ENCODE results near the gene SLAIN2. TPM values are rescaled to one million over a fixed set of nuclear protein-coding genes. Genes with fewer than 3 reads are reported as not detected.
"Not testable (repeated sequence)": the region's sequence is repeated elsewhere in the genome, so short reads cannot be mapped to it uniquely, and the experiment has no call there.

The SLAIN2 gene
- total RNA-seq (2014; rRNA removed; shearing (Covaris generic)), result 38.1 and 41.7 TPM in 2 replicates

DNA sequence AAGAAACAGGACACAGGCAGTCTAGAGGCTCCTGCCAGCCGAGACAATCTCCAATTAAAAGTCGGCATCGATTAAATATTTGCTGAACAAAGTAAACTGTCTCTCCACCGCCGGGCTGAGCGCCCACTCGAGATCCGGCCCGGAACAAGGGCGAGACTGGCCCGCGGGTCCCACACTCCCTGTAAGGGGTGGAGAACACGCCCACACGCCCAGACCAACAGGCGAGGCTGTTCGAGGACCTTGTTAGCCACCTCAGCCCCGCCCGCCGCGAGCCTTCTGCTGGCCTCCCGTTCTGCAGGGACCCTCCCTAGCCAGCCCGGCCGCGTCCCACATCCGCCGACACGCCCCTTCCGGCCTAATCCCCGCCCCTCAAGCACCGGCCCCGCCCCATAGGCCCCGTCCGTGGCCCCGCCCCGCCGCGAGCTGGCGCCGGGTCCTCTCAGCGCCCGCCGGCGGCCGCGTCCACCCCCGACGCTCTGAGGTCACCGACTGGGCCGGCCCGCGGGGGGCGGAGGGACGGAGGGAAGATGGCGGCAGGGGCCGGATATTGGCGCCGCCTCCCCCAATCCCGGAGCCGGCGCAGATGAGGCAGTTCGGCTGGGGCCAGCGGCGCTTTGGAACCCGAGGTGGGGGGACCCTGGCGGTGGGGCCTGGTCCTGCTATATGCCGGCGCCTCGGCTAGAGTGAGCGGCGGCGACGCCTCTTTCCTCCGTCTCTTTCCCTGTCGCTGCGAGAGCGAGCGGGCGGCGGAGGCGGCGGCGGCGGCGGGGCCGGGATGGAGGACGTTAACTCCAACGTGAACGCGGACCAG, at the start of gene SLAIN2:
Gene SLAIN2, plus strand, starts transcription at position 565 of the 811 bp plus-strand sequence. Its CDS starts 211 bp downstream, at position 776.
- peak; percentile 92 for DNase-seq (ENCODE audit: low spot score)

DNA sequence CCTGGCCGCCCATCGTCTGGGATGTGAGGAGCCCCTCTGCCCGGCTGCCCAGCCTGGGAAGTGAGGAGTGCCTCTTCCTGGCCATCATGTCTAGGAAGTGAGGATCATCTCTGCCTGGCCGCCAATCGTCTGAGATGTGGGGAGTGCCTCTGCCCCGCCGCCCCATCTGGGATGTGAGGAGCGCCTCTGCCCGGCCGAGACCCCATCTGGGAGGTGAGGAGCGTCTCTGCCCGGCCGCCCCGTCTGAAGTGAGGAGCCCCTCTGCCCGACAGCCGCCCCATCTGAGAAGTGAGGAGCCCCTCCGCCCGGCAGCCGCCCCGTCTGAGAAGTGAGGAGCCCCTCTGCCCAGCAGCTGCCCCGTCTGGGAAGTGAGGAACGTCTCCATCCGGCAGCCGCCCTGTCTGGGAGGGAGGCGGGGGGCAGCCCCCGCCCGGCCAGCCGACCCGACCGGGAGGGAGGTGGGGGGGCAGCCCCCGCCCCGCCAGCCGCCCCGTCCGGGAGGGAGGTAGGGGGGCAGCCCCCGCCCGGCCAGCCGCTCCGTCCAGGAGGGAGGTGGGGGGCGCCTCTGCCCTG, 49.0 kb upstream of the SLAIN2 start:
- DNase-seq (ENCODE audit: low spot score), result not testable (repeated sequence)

DNA sequence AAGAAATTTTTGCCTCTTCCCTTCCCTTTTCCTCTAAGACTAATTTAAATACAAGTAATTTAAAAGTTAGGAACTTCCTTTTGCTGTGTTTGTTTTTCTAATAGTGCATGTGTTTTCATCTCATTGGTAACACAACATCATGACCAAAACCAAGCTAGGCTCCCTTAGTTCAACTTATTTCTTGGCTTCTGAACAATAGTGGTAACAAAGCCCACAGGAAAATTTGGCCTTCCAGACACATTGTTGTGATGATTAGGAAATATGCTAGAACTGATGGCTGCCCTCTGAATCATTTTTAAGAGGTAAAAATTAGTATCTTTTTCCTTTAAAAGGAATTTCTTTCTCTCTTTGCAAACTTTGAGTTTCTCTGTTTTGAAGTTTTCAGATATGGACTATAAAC, 46.2 kb upstream of the SLAIN2 start:
- DNase-seq (ENCODE audit: low spot score), result no peak

DNA sequence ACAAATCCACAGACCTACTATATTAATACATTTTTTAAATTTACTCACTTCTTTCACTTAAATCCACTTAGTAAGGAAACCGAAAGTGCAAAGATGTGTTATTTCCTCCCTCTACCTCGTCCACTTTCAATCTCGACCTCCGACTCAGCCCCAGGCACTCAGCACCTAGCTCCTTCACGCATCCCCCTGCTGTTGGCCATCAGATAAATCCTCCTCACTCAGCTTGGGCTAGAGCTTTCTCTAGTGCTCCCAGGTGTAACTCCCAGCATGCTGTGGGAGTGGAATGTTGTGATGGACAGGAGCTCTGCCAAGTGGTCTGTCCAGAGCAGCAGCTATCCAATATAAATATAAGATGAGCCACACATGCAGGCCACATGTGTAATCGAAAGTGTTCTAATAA, 45.0 kb upstream of the SLAIN2 start:
- DNase-seq (ENCODE audit: low spot score), result no peak

DNA sequence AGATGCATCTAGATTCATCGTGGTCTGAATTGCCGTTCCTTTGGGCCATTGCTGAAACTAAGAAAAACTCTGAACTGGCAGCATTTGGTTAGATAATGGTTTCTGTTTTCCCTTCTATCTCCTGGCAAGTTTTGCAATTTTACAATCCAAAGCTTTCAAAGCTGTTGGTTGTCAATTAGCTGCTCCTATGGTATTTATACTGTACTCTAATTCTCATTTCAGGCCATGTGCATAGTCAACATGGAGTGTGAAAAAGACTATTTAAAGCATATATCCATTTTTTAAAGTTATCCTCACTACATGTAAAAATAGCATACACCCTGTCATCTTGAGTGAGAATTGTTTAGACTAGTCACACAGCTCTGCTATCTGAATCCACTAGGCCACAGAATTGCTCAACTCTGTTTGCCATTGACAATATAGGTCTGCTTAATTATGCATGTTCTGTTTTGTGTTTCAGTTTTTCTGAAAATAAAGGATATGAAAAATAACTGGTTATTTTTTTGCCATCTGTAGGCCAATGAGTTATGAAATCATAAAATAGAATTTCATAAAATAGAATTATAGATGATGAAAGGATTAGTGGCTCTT, 44.0 kb upstream of the SLAIN2 start:
- DNase-seq (ENCODE audit: low spot score), result no peak

DNA sequence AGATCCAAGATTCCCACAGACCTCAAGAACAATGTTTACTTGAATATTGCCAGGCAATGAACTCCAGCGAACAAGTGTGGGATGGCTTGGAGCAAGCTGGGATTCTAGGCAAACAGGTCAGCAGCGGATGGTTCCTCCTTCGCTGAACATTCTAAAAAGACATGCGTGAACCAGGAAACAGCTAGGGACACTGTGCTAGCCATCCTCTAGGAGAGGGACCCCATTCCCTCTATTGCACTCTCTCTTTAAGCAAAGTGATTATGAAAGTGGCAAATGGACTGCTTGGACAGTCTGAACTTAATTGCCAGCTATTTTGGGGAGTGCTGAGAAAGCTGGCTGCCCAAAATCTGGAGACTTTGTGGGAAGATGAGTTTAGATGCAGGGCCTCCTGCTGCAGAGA, 41.8 kb upstream of the SLAIN2 start:
- DNase-seq (ENCODE audit: low spot score), result no peak

DNA sequence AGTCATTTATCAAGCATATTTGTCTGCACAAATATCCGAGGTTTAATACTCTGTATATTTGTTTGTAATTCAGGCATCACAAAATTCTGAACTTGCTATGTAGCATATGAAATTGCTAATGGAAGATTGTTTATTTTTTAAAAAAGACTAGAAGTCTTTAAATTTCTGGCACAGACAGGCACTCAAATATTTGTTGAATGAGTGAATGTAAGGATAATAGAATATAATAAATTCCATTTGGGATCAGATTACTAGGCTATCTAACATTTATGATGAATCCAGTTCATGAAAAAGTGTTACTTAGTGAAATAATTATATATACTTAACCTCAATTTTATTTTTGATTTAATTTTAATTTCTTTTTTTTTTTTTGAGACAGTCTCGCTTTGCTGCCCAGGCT, 41.3 kb upstream of the SLAIN2 start:
- no peak for DNase-seq (ENCODE audit: low spot score)

DNA sequence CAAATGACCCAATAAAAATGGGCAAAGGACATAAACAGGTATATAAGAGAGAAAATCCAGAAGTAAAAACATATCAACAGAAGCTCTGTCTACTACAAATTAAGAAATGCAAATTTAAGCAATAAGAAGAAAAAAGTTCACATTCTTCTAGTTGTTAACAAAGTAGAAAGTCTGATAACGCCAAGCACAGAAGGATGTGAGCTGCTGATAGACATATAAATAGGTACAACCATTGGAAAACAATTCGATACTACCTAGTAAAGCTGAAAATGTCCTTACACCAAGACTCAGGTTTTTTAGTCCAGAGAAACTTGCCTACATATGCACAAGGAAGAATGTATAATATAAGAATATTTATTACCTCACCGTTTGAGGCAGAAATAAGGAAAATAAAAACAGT, 35.8 kb upstream of the SLAIN2 start:
- no peak for DNase-seq (ENCODE audit: low spot score)

DNA sequence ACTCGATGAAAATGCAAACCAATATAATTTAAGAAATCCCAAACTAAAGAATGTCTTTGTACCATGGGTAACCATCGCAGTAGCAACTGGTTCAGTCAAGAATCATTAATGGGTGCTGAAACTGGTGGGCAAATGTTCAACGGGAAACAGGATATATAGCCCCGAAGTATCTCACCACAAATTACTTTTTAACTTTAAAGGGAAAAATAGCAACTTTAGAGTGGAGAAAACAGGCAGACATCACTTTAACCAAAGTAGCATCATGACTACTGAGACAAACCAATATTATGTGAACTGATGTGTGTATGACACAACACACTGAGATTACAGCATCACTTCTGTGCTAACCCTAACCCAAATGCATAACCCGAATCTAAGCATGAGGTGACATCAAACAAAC, 33.8 kb upstream of the SLAIN2 start:
- no peak for DNase-seq (ENCODE audit: low spot score)

DNA sequence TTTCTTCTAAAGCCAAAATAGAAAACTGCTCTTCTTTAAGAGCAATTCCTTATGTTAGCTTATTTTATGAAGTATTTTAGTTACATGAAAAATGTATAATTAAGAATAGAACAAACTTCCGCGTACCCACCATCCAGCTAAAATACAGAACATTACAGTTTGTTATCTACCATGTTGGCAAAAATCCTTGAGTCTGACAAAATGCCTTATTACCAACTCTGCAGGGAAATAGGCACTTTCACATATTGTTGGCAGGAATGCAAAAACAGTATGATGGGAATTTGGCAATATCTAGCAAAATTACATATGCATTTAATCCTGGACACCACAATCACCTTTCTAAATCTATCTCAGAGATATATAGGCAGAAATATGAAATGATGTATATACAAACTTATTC, 32.4 kb upstream of the SLAIN2 start:
- no peak for DNase-seq (ENCODE audit: low spot score)

DNA sequence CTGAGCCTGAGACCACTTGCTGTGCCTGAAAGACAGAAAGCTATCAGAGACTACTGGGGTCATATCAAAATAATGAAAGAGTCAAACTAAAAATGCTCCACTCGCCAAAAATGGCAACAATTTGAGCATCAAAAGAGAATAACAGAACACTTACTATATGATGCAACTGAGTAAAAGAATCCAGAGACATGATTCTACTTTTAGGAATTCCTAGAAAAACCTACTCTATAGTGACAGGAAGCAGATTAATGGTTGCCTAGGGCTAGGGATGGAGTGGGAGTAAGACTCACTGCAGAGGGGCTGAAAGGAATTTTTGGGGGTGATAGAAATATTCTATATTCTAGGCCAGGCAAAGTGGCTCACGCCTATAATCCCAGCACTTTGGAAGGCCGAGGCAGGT, 29.4 kb upstream of the SLAIN2 start:
- no peak for DNase-seq (ENCODE audit: low spot score)

DNA sequence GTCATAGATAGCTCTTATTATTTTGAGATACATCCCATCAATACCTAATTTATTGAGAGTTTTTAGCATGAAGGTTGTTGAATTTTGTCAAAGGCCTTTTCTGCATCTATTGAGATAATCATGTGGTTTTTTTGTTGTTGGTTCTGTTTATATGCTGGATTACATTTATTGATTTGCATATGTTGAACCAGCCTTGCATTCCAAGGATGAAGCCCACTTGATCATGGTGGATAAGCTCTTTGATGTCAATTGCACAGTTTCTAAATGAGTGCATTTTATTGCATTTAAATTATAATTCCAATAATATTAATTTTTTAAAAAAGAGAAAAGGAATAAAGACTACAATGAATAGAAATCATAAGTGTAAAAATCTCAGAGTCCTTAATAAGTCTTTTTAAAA, 26.6 kb upstream of the SLAIN2 start:
- not testable (repeated sequence) for DNase-seq (ENCODE audit: low spot score)

DNA sequence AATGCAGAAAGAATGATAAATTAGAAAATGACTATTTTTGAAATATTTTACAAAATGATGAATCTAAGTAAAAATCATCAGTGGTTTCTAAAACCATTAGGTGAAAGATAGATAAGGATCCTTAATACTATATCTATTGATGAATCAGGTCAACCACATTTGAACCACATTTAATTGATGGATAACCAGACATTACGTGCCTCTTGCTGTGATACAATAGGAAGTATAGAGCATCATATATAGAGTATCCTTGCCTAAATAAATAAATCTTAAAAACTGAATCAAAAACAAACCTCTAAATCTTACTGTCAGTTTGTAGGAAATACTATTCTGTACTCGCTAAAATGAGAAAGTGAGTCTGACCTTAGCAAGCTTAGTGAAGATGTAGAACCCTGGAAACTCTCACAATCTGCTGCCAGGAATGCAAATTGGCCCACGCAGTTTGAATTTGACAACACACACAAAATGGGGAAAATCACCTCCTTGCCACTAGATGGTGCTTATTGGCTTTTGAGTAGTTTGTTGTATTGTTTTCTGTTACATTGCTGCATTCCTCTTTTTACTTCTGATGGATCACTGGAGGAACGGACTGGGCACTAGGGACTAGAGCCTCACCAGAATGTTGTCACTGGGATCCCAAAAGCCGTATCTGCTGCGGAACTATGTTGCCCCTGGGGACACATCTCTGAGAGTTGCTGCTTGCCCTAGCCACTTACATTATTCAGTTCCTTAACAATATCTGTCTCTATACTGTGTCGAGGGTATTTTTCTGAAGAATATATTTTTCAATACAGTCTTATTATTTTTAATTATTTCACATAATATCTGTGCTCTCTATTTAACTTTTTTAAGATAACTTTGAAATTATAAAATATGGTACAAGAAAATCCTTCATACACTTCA, 25.4 kb upstream of the SLAIN2 start:
- DNase-seq (ENCODE audit: low spot score), result peak; percentile 42

DNA sequence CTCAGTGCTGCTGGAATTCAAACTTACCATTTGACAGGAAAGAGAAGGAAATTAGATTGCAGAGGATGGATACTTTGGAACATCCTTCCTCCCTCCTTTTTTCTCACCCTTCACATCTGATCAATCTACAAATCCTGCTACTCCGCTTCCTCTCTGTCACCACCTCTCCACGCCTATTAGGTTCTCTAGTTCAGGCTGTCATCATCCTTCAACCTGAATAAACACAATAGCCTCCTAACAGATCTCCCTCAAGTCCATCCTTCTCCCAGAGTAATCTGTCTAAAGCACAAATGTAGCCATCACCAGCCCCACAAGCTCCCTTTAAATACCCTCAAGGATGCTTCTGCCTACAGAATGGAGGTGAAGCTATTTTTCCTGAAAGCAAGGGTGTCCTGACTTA, 20.0 kb upstream of the SLAIN2 start:
- DNase-seq (ENCODE audit: low spot score), result no peak

DNA sequence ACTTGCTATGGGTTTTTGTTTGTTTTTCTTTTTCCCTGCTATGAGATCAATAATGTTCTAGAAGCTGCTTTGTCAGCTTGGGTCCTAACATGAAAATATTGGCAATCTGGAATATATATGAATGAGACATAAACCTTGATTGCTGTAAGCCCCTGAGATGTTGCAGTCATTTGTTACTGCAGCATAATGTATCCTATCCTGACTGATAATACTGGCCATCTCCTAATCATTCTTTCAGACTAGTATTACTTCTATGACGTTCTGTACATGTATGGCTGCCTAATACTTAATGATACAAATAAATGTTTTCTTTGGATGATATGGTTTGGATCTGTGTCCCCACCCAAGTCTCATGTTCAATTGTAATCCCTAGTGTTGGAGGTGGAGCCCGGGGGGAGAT, 19.3 kb upstream of the SLAIN2 start:
- DNase-seq (ENCODE audit: low spot score), result no peak

DNA sequence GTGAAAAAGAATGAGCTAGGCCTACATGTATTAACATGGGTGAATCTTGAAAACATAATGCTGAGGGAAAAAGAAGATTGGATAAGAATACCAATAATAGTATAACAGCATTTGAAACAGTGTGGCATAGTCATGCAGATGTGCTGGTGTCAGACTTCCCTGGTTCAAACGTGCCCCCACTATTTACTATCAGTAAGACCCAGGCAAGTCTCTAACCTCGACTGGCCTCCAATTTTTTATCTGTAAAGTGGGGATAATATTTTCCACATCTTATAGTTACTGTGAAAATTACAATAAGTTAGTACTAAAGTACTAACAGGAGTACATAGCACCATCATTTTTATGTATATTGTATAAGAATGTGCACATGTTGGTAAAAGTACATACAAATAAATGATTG, 17.0 kb upstream of the SLAIN2 start:
- no peak for DNase-seq (ENCODE audit: low spot score)

DNA sequence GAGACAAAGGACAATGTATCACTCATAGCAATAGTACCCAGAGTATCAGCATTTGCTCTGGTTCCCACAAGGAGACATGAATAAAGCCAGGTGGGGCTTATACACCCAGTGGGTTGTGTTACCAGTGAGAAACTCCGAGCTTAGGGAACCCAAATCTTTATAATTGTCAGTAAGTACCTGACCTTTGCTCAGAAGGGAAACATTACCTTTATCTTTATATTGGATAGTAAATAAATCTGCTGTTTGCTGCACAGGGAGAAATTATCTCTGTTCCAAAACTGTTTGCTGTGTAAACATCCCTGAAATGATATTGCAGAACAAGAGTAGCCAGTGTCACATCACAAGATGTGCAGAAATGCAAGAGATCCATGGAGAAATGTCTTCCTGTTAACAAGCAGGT, 12.1 kb upstream of the SLAIN2 start:
- DNase-seq (ENCODE audit: low spot score), result no peak

DNA sequence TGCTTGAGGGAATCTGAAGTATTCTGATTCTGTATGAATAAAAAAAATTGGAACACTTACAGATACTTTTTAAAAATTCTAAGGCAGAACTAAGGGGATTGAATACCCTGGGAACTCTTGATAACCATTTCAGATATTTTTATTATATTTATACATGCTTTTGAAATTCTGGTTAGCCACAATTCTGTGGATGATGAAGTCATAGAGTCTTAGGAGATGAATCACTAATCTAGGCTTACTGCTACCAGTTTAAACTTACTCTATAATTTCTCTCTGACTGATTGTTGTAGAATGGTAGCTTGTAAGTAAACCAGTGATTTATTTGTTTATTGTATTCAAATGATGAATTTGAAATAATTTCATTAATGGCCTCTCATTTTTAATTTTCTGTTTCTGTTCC, 11.4 kb upstream of the SLAIN2 start:
- peak; percentile 76 for DNase-seq (ENCODE audit: low spot score)

DNA sequence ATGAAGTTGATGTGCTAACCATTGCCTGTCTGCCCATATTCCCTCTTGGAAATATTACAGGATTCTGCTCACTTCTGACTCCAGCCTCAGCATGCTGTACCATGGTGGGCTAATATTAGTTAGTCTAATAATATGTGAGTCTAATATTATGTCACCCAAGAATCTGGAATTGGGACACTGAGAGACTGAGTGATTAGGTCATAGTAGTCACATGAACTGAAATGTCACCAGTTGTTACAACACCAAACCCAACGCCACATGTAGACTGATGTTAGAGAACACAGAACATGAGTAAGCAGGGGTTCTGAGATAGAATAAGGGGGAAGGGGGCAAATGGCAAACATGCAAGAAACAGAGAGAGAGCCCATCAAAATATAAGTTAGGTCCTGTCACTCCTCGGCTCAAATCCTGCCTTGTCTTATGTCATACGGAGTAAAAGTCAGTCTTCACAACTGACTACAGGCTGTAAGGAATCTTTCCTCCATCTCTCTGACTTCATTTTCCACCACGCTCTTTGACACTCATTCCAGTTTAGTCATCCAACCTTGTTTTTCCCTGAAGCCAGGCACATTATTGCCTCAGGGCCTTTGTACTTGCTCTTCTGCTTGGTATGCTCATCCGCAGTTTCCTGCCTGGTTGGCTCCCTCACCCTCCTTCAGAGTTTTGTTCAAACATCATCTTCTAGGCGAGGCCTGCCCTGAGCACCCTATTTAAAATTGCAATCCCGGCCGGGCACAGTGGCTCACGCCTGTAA, 9.6 kb upstream of the SLAIN2 start:
- DNase-seq (ENCODE audit: low spot score), result no peak

DNA sequence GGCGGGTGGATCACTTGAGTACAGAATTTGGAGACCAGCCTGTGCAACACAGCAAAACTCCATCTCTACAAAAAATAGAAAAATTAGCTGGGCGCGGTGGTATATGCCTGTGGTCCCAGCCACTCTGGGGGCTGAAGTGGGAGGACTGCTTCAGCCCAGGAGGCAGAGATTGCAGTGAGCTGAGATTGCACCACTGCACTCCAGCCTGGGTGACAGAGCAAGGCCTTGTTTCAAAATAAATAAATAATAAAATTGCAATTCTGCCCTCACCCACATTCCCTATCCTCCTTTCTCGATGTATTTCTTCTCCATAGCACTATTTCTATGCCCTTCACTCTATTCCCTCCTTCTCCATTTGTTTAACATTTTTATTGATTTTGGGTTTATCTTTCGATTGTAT, 8.7 kb upstream of the SLAIN2 start:
- DNase-seq (ENCODE audit: low spot score), result no peak

DNA sequence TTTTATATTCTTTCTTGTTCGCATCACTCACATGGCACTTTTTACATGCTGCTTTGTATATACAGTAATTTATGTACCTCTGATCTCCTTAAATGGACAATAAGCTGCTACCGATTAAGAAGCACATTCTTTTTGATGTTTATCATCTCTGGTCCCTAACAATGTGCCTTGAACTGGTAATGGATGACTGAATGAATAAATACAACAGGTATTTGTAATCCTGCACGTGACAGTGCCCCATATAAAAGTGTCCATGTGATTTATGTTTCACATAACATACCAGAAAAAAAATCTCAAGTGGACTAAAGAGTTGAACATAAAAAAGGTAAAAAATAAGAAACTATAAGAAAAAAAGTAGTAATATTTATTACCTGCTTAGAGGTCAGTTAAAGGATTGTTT, 7.7 kb upstream of the SLAIN2 start:
- DNase-seq (ENCODE audit: low spot score), result peak; percentile 49

Data from A172 (cell line).